NCI-H1930 (cell line): ENCODE measurements around the gene SBNO2.

Experiments used
- DNase-seq, 2 experiments: peaks; one replicate each; lab custom pipeline; 2025; lab: John Stamatoyannopoulos, UW

SBNO2 gene

DNA sequence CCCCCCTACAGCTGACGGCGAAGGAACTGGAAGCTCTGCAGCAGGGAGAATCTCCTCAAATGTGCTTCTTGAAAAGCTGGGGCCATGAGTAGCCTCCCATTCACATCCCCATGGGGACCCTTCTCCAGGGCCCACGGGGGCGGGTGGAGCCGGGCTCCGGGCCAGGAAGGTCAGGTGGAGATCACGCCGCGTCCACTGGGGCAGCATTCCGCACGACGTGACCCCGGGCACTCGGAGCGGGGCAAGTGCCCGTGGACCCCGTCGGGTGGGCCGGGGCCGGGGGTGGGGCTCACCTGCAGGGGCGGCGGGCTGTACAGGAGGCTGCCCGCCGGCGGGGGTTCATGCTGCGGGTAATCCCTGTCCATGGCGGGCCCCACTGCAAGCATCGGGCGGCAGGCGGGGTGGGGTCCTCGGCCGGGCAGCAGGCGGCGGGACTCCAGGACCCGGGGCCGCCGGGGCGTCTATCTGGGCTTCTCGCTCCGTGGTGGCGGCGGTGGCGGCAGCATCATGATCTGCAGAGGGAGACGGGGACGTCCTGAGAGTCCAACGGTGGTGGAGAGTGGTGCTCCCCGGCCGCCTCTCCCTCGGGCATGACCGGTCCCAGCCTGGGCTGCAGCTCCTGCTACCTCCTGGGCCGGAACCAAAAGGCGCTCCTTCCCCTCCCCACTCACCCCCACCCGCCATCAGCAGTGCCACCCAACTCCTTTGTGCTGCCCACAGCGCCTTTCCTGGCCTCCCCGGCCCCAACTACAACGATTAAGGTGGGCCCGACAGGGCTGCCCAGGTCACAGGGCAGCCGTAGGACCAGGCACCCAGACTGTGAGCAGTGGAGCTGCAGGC, 20.0 kb downstream of the SBNO2 start:
- no peak for DNase-seq

DNA sequence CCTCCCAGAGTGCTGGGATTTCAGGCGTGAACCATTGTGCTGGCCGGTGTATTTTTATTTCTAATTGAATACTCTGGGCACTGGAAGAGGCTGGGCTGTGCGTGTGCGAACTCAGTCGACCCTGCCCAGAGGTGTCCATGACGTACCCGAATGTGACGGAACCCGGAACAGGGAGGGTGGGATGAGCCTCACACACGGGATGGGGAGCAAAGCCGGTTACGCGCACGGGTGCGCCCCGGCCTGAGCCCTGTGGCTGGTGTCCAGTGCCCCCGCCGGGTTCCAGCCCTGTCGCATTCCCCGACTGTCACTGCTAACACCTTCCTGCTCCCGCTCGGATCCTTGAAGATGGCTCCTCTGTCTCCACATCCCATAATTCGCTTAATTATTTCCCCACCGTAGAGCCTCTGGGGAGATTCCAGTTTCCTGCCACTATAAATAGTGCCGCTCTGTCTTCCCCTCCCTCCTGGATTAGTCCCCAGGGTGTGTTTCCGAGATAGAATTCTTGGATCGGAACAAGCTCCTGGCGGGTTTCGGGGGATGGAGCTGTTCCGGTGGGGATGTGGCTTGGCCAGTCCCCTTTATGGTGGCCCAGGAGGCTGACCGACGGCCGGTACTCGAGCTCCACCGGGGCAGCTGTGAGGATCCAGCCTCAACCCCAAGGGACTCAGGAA, 22.0 kb downstream of the SBNO2 start:
- no peak for DNase-seq

DNA sequence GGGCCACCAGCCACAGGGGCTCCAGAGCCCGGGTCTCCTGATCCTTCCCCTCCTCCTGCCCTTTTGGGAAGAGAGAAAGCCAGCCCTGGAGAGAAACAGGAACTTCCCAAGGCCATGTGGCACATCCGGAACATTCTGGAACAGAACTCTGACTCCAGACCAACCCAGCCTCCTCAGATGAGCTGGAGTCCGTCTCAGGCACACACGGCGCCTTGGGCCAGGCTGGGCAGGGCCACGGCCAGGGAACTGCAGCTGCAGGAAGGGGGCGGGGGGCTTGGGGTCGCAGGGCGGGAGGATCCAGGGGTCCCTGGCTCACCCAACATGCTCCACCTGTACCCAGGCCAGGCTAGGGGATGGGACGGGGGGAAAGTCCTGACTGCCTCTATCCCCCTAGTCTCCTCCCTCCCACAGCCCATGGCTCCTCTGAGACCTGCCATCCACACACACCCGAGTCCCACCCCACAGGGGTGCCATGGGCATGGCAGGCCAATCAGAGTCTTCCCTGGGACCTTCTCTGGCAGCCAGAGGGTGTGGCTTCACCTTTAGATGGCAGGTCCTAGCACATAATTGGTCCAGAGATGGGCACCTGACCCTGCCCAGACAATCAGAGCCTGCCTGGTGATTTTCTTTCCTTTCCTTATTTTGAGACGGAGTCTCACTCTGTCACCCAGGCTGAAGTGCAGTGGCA, 22.9 kb downstream of the SBNO2 start:
- DNase-seq = no peak

DNA sequence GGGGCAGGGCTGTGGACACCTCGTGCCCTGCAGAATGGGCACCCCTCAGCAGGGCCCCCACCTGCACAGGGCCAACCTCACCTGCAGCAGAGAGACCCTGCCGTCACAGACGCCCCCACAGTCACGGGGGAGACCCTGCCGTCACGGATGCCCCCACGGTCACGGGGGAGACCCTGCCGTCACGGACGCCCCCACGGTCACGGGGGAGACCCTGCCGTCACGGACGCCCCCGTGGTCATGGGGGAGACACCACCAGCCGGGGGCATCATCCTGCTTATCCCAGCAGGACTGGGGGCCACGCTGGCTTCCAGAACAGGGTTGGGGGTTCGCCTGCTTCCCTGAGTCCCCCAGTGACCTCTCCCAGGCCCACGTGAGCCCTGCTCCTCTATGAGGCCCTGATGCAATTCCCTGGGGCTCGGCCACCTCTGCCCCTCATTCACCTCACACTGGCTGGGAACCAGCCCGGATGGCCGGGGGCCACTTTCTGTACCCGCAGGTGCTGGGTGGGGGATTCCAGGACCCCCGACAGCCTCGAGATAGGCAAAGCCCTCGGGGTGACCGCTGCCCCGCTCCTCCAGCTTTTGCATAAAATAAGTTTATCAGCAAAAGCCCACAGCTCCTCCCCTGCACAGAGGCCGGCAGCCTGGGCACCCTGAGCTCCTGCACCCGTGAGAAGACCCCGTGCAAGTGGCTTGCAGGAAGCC, 23.6 kb downstream of the SBNO2 start:
- DNase-seq = no peak

DNA sequence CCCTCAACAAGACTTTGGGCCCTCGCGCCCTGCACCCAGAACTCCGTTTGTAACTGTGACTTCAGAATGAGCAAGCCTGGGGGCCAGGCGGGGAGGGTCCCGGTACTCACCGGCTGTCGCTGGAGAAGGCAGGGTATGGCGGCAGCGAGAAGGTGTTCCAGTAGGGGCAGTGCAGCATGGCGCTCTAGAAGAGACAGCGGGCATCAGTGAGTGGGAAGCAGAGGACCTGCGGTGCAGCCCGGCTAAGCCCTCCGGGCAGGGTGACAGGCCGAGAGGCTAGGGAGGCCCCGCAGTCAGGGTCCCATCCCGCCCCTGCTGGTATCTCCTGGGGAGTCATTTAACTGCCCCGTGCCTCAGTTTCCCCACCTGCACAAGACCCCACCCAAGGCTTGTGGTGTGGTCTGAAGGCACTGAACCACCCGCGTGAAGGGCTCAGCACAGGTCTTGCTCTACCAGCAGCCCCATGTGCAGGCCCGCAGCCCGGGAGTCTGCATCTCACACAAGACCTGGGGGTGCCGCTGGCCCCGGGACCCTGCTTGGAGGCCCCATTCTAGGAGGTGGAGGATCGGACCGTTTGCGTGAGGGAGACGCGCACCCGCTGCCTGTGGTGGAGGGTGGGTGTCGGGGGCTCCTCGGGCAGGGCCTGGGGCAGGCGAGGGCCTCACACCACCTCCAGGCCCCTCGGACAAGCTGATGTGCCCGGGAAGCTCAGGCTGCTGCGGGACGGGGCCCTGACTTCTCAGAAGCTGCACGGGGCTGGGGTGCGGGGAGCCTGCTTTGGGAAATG, 24.6 kb downstream of the SBNO2 start:
- no peak for DNase-seq

DNA sequence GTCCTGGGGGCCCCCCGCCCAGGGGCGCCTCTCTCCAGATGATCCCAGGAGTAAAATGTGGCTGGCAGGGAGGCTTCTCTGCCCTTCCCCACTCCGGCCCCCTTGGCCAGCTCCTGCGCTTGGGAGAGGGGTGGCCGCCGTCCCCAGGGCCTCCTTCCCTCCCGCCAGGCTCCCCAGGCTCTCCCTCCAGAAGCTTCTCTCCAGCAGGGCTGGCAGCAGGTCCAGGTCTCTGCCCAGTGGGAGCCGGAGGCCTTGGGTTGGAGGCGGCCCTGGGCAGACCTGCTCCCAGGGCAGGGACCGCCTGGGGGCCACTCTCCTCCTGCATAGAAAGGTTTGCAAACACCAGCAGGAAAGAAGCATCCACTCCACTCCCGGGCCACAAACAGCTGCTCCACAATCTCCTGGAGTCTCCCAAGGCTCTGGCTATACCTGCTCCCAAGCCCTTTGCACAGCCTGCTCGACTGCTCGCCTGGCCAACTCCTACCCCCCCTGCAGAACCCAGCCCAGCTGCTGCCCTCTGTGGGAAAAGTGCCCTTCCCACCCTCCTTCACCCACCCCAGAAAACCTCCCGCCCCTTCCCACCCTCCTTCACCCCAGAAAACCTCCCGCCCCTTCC, 26.0 kb downstream of the SBNO2 start:
- no peak for DNase-seq

DNA sequence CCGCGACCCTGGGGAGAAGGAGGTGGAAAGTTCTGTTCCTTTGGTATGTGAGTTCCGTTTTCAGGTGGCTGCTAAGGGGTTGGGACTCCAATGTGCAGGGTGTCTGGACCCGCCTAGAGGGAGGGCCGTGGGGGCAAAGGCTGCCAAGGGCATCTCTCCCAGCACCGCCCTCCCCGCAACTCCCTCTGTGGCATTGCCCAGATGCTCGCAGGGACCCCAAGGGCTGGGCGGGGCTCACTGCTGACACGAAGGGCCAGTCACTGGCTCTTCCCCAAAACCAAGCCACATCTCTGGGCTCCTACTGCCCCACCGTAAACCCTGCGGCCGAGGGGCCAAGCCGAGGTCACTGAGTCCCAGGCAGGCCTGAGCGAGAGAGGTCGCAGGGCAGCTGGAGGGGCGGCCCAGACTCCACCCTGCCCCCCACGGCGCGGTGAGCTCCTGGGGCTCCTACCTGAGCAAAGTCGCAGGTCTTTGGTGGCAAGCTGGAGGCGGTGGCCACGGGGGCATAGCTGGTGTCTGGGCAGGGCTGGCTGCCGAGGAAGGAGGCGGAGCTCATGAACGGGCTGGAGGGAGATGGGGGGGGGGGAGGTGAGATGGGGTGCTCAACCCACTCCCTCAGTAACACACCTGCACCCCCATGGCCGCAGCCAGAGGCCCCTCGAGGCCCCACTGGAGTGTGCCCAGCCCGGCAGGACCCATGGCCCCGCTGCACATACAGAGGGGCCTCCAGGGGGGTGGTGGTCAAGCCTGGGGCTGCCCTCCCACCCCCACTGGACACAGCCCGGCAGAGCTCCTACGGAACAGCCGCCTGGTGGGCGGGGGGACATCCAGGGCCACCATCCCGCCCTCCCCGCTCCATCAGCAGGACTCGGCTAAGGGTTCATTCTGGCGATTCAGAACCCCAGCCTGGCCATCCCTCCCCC, 26.9 kb downstream of the SBNO2 start:
- DNase-seq = no peak

DNA sequence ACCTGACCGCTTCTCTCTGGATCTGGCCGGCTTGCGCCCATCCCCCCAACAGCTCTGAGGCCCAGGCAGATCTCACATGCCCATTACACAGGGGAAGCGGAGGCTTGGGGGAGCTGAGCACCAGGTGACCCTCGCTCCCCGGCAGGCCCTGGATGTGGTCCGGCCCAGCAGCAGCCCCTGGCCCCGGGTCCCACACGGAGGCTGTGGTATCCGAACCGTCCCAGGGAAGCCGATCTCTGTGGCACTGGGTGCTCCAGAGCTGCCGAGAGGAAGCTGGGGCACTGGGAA, 27.7 kb downstream of the SBNO2 start:
- no peak for DNase-seq

DNA sequence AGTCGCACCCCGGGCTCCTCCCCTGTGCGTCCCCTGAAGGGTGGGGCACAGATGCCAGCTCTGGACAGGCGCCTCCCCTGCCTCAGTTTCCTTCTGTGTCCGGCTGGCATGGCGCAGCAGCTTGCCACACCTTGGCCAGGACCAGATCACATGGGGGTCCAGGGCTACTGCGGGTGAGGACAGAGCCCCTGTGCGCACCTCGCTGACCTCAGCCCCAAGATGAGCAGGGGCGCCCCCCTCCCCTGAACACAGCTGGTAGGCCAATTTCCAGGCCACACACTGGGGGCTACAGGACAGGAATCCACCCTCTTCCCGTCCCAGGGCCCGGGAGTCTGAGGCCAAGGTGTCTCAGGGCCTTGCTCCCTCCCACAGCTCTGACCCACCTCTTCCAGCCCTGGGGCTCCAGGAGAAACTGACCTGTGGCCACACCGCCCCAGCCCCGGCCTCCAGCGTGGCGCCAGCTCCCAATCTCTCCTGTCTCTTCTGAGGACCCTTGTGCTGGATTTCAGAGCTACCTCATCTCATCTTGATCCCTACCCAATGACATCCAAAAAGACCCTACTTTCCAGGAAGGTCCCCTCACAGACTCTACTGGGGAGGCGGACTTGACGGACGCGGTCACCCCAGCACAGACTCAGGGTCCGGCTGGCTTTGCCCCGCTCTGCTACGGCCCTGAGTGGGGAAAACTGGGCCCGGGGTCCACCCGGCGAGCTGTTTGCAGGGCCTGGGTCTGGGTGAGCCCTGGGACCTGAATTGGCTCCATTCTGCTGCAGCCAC, 28.2 kb downstream of the SBNO2 start:
- DNase-seq = no peak

DNA sequence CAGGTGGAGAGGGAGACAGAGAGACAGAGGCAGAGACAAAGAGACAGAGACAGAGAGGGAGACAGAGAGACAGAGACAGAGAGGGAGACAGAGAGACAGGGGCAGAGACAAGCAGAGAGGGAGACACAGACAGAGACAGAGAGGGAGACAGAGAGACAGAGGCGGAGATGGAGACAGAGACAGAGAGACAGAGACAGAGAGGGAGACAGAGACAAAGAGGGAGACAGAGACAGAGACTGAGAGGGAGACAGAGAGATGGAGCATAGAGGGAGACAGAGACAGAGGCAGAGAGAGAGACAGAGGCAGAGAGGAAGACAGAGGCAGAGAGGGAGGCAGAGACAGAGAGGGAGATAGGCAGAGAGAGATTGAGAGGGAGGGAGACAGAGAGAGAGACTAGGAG, 29.3 kb downstream of the SBNO2 start:
- no peak for DNase-seq

DNA sequence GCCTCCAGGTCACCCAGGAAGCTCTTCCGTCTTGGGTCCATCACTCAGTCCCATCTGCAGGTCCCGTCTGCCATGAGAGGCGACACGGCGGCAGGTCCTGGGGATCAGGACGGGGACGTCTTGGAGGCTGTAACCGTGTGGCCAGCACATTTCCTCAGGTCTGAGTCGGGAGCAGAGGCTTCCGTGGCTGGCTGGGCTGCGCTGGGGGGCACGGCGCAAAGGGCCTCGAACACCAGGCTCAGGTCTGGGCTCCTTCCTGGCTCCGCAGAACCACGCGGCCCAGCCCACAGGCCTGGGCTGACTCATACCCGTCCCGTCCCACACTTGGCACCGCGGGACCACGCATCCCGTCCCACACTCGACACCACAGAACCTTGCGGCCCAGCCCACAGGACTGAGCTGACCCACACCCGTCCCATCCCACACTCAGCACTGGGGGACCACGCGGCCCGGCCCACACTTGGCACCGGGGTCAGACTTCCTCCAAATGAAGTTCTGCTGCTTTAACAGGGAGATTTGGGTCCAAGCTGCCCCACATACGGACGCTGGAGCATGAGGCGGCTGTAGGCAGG, 30.2 kb downstream of the SBNO2 start:
- no peak for DNase-seq

DNA sequence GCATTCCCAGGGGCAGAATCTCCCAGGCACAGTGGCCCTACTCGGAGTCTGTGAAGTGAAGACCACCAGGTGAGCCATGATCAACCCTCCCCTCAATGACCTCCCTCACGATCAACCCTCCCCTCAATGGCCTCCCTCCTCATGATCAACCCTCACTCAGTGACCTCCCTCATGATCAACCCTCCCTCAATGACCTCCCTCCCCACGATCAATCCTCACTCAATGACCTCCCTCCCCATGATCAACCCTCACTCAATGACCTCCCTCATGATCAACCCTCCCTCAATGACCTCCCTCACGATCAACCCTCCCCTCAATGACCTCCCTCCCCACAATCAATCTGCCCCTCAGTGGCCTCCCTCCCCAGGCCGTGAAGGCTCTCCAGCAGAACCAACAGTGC, 32.1 kb downstream of the SBNO2 start:
- no peak for DNase-seq

DNA sequence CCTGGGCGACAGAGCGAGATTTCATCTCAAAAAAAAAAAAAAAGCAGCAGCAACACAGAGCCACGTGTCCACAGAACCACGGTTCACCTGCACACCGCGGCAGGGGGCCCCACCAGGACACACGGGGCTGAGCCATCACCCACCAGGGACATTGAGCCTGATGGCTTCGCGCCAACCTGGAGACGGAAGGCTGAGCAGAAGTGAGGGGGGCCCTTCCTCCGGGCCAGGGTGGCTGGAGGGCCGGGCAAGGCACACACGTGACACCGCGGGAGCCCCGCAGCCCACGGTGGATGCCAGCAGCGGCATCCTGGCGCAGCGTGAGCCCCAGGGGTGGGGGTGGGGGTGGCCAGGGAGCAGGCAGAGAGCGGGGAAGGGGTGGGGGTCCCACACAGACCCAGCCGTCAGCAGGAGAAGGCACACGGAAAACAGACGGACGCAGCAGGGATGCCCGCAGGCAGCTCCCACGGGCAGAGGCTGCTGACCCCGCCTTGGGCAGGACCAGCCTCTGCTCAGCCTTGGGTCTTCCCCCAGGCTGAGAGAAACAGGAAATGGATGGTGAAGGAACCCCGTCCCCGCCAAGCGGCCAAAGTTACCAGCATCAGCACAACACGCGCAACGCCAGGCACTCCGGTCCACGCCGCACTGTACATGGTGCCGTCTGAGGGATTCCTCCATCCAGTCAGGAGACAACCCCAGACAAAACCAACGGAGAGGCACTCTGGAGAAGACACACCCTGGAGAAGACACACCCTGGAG, 33.6 kb downstream of the SBNO2 start:
- DNase-seq = no peak

DNA sequence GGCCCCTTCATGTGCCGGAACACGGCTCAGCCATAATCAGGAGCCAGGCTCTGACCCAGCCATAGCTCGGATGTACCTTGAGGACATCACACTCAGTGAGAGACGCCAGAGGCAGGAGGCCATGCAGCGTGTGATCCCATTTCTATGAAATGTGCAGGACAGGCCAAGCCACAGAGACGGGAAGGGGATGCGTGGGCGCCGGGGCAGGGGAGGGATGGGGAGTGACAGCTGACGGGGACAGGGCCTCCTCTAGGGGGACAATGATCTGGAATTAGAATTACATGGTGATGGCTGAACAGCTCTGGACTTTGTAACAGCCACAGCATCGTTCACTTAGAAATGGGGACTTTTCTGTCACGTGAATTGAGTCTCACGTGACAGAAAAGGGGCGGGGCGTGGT, 34.9 kb downstream of the SBNO2 start:
- DNase-seq = no peak

DNA sequence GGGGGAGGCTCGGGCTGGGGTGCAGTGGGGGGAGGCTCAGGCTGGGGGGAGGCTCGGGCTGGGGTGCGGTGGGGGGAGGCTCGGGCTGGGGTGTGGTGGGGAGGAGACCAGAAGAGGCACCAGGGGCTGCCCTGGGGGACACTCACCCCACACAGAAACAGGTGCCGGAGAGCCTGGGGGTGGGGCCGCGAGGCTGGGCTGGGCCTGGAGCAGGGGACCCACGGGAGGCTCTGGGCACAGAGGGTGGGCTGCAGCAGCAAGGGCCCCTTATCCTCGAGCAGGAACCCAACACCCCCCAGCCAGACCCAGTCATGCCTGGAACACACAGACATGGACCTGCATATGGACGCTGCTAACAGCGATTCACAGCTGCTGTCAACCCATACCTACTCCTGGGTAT, 35.9 kb downstream of the SBNO2 start:
- no peak for DNase-seq

DNA sequence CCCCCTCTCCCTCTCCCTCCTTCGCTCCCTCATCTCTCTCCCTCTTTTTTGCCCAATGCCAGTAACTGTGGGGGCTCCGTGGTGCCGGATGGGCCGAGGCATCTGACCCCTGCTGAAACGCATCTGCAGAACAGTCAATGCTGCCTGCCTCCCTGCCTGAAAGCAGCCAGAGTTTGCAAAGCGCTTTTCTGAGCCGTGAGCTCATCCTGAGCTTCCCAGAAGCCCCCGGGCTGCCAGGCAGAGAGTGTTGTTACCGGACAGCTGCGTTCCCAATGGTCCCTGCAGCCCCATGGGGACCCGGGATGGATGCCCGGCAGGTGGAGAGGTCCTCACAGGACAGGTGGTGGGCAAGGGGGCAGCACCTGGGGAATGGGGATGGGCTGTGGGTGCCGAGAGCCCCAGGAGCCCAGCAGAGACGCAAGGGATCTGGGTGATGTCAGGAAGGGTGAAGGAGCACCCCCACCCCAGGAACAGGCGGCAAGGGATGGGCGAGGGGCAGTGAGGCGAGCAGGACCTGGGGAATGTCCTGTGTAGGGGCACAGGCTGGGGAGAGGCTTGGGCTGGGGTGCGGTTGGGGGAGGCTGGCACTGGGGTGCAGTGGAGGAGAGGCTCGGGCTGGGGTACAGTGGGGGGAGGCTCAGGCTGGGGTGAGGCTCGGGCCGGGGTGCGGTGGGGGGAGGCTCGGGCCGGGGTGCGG, 37.3 kb downstream of the SBNO2 start:
- no peak for DNase-seq

DNA sequence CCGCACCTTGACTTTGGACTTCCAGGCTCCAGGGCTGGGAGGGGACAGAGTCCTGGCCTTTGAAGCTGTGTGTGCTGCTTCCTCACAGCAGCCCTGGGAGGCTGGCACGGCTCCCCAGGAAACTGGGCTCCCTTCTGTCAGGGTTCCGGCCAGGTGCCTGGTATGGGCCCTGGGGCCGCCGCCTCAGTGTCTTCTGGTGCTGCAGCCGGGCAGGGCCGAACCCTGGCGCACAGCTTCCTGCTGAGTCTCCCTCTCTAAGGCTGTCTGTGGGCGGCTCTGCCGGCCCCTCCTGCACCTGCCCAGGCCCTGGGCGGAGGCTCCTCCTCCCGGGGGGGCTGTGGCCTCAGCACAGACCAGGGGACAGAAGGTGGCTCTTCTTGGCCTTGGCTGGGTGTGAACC, 37.9 kb downstream of the SBNO2 start:
- DNase-seq = no peak

DNA sequence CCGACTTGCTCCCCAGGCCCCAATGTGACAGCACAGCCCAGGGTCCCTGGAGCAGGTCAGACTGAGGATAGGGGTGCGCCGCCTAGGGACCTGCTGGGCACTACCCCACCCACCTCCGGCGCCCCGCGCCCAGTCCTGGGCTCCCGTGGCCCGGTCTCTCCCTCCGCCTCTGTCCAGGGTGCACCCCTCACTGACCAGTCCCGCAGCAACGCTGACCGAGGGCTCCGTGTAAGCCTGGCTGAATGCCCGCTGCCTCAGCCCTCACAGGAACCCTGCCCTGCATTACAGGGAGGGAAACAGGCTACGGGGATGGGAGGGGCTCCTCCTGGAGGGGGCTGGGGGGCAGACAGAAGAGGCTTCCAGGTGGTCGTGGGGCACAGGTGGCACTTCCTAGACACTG, 38.6 kb downstream of the SBNO2 start:
- DNase-seq = no peak
